ENCODE results near the gene VSTM1.

VSTM1 gene

GRCh38 chr19:54030895-54031586 lies 32.7 kb downstream of the VSTM1 start:
- H3K27ac ChIP-seq (ENCODE audit: low read depth, low read length, poor library complexity, severe bottlenecking) = no peak overlapping the region
- H3K27me3 ChIP-seq (ENCODE audit: insufficient read depth, low read length) = no peaks in the 10 kb centered on the region
- H3K4me2 ChIP-seq (ENCODE audit: low read length) = no peak overlapping the region
- no peak overlapping the region for H3K9ac ChIP-seq (ENCODE audit: low read length)
- no peaks in the 10 kb centered on the region for H3K9me3 ChIP-seq (ENCODE audit: low read length)
- H3K4me1 ChIP-seq (ENCODE audit: insufficient read depth, low read length, severe bottlenecking) = no peaks in the 10 kb centered on the region
- H3K79me2 ChIP-seq (ENCODE audit: insufficient read depth, low read length) = no peaks in the 10 kb centered on the region
- H2AFZ ChIP-seq (ENCODE audit: low read length) = no peak overlapping the region
- H3K4me3 ChIP-seq (ENCODE audit: low read depth, low read length, poor library complexity, severe bottlenecking) = no peak overlapping the region
- H3K9me2 ChIP-seq (ENCODE audit: low read depth, low read length) = no peaks in the 10 kb centered on the region
- no peak for TF ChIP-seq EZH2 (IDR thresholded peaks at IDR 0.05; ENCODE audit: borderline replicate concordance, low read length)
- TF ChIP-seq CTCF (IDR thresholded peaks at IDR 0.05; ENCODE audit: low read length) = peak; percentile 27; the same call in 1 of the 2 replicates
- no peaks in the 10 kb centered on the region for H3K36me3 ChIP-seq (ENCODE audit: insufficient read depth, low read length)
- no peaks in the 10 kb centered on the region for H4K20me1 ChIP-seq (ENCODE audit: insufficient read depth, low read length)
- no peaks in the 10 kb centered on the region for H3F3A ChIP-seq (ENCODE audit: insufficient read depth, low read length)

GRCh38 chr19:54029930-54030490 lies 33.7 kb downstream of the VSTM1 start:
- no peaks in the 10 kb centered on the region for H3K9me2 ChIP-seq (ENCODE audit: low read depth, low read length)
- H3K79me2 ChIP-seq (ENCODE audit: insufficient read depth, low read length) = no peaks in the 10 kb centered on the region
- no peak overlapping the region for H3K27ac ChIP-seq (ENCODE audit: low read depth, low read length, poor library complexity, severe bottlenecking)
- no peak overlapping the region for H3K4me2 ChIP-seq (ENCODE audit: low read length)
- no peak overlapping the region for H3K4me3 ChIP-seq (ENCODE audit: low read depth, low read length, poor library complexity, severe bottlenecking)
- H2AFZ ChIP-seq (ENCODE audit: low read length) = no peak overlapping the region
- no peaks in the 10 kb centered on the region for H3K27me3 ChIP-seq (ENCODE audit: insufficient read depth, low read length)
- TF ChIP-seq EZH2 (IDR thresholded peaks at IDR 0.05; ENCODE audit: borderline replicate concordance, low read length) (no peak), CTCF (IDR thresholded peaks at IDR 0.05; ENCODE audit: low read length) (peak; percentile 60)
- H3K9me3 ChIP-seq (ENCODE audit: low read length) = no peaks in the 10 kb centered on the region
- H3K4me1 ChIP-seq (ENCODE audit: insufficient read depth, low read length, severe bottlenecking) = no peaks in the 10 kb centered on the region
- no peaks in the 10 kb centered on the region for H3K36me3 ChIP-seq (ENCODE audit: insufficient read depth, low read length)
- H3K9ac ChIP-seq (ENCODE audit: low read length) = no peak overlapping the region
- H3F3A ChIP-seq (ENCODE audit: insufficient read depth, low read length) = no peaks in the 10 kb centered on the region
- no peaks in the 10 kb centered on the region for H4K20me1 ChIP-seq (ENCODE audit: insufficient read depth, low read length)

GRCh38 chr19:54029301-54029700 lies 34.4 kb downstream of the VSTM1 start:
- no peaks in the 10 kb centered on the region for H4K20me1 ChIP-seq (ENCODE audit: insufficient read depth, low read length)
- no peak overlapping the region for H3K27ac ChIP-seq (ENCODE audit: low read depth, low read length, poor library complexity, severe bottlenecking)
- no peaks in the 10 kb centered on the region for H3K4me1 ChIP-seq (ENCODE audit: insufficient read depth, low read length, severe bottlenecking)
- no peak for TF ChIP-seq CTCF (IDR thresholded peaks at IDR 0.05; ENCODE audit: low read length)
- no peak for TF ChIP-seq EZH2 (IDR thresholded peaks at IDR 0.05; ENCODE audit: borderline replicate concordance, low read length)
- H3K9me2 ChIP-seq (ENCODE audit: low read depth, low read length) = no peaks in the 10 kb centered on the region
- H3K9me3 ChIP-seq (ENCODE audit: low read length) = no peaks in the 10 kb centered on the region
- H2AFZ ChIP-seq (ENCODE audit: low read length) = no peak overlapping the region
- H3K9ac ChIP-seq (ENCODE audit: low read length) = no peak overlapping the region
- H3K4me3 ChIP-seq (ENCODE audit: low read depth, low read length, poor library complexity, severe bottlenecking) = no peak overlapping the region
- no peak overlapping the region for H3K4me2 ChIP-seq (ENCODE audit: low read length)
- H3K79me2 ChIP-seq (ENCODE audit: insufficient read depth, low read length) = no peaks in the 10 kb centered on the region
- no peaks in the 10 kb centered on the region for H3K36me3 ChIP-seq (ENCODE audit: insufficient read depth, low read length)
- no peaks in the 10 kb centered on the region for H3F3A ChIP-seq (ENCODE audit: insufficient read depth, low read length)
- H3K27me3 ChIP-seq (ENCODE audit: insufficient read depth, low read length) = no peaks in the 10 kb centered on the region
